HG03139 (cell line): ENCODE measurements around the gene DCN.

ENCODE experiments used
- ATAC-seq: cut with Tn5 transposase; IDR thresholded peaks from one replicate; pipeline ENCODE4 v1.9.1; 2021; ENCODE audit not compliant: unreplicated experiment

DCN gene

DNA sequence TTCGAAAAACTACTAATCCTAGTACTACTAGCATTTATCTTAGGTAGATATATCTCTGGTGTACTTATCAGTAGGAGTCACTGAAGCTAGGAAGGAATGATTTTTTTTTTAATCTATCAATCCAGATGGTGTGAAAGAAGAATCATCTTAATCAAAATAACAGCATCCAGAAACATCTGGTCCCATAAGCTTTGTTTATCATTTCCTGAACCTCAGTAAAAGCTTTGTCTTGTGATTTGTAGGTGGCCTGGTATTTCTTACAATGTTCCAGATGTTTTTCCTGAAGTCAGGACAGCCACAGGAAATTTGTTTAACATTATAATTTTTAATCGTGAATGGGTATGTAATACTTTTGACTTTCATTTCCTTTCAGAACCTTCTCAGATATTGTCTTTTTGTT lies 43.3 kb downstream of the DCN start:
- ATAC-seq, result no peak

DNA sequence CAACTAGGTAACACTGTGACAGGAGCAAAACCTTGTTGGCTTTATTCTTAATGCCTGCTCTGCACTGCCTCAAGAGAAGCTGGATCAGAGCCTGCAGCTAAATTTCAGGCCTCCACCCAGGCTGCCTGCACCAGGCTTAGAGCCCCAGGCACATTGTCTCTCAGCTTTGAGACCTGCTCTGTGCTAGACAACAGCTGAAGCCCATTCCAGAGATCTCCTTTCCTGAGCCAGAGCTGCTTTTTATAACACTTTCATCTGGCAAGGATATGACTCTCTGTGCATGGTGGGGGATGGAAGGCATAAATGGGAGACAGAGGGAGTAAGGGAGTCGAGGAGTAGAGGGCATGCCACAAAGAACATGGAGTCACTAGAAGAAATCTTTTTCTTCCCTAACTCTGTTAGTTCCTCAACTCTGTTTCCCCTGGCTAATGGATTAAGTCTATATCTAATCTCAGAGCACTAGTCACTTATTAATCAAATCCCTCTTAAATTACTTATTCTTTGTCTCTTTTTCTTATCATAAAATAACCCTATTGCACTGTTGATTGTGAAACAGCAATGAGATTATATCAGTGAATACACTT lies 44.2 kb downstream of the DCN start:
- ATAC-seq, result no peak

DNA sequence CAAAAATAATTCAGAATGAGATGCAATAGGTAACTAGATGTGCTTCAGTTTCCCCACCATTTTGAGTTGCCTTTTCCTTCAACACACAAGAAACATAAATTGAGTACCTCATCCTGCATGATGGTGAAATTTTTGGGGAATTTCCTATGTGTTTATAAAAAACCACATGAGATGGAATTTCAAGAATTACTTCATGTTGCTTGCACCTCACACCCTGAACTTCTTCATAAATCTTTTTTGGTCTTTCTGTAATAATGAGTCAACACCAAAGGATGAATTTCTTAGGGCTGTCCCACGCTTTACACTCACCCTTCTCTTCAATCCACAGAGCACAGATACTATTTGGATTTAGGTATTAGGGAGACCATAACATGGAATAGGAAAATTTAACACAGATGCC lies 48.7 kb downstream of the DCN start:
- ATAC-seq, result no peak

DNA sequence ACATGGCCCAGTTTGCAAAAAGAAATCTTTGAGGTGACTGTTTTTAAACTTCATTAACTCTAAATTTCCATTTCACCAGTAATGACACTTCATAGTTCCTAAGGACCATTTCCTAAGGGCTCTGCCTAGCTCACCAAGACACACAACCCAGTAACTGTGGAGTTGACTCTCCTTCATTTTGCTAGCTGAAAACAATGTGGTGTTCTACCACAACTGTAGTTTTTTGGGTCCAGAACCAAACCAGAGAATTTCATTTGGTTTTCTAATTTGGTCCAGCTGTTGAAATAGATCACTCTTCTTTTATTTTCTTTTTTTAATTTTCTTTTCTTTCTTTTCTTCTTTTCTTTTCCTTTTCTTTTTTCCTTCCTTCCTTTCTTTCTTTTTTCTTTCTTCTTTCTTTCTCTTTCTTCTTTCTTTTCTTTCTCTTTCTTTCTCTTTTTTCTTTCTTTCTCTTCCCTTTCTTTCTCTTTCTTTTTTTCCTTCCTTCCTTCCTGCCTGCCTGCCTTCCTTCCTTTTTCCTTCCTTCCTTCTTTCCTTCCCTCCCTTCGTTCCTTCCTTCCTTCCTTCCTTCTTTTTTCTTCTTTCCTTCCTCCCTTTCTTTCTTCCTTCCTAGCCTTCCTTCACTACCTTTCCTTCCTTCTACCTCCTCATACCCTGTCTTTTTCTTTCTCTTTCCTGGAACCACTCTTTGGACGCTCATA lies 52.8 kb downstream of the DCN start:
- no peak for ATAC-seq

DNA sequence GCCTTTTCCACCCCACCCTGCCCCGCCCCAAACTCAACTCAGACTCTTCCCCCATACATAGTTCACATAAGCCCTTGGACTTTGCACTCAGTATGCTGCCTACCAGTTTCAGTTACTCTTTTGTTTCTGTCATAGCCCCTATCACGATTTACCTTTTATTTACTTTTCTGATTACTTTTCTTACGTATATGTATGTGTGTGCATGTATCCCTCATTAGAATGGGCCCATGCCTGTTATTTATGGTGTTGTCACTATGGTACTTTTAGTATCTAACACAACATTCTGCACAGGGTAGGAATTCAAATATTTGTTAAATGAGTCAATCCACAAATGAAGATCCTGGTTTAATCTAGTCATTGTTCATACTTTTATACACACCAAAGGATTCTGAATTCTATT lies 54.9 kb downstream of the DCN start:
- ATAC-seq, result no peak

DNA sequence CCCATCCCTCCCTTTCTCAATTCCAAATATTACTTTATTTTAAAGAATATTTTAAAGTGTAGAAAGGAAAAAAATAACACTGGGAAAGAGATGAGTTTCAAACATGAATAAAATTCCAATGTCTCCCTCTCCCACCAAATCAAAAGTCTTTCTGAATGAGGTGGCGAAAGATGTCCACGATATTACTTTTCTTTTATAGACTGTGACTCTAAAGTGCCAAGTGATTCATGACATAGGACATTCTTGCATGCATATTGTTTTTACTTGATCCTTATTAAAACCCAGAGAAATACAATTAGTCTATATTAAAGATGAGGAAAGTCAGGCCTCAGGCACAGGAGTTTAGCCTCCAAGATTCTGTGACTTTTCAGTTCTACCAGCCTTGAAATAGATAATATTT lies 55.3 kb downstream of the DCN start:
- no peak for ATAC-seq

DNA sequence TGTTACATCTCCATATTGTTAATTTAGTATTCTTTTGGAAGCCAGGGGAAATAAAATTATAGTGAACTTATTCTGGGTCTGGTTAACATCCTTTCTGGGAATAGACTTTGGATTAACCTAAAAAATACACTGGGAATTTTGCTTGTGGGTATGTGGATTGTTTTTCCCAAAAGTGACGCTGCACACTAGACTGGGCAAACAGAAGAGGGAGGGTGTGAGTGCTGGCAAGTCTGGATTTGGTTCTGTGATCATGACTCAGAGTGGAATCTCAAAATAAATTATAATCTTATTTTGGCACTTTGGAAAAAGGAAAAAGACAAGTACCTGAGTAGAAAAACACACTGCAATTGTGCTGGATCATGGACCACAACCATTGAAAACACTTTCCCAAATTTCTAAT lies 56.1 kb downstream of the DCN start:
- ATAC-seq, result no peak

DNA sequence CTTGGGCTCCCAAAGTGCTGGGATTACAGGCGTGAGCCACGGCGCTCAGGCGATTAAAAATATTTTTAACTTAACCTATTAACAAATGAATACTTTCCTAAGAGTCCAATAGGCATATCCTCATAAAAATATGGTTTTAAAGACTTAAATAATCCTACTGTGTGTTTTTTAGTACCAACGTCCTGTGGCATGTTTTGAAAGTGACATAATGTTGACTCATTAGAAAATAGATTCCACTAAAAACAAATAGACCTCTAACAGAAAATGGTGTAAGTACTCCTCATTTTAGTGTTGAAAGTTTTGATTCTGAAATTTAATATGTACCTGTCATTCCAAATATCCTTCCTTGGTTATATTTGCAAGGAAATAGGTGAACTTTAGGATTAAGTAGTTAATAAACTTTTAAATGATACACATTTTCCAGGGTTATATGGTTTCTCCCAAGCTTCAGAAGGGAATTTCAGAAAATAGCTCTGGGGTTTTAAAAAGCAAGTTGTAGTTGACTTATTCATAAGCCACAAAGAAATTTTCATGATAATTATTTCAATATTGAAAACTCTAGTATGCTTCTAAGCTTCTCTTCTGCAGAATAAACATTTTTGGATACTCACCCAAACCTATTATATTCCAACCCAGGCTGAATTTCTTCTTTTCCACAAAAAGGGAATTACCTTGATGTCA lies 59.2 kb downstream of the DCN start:
- ATAC-seq, result no peak

DNA sequence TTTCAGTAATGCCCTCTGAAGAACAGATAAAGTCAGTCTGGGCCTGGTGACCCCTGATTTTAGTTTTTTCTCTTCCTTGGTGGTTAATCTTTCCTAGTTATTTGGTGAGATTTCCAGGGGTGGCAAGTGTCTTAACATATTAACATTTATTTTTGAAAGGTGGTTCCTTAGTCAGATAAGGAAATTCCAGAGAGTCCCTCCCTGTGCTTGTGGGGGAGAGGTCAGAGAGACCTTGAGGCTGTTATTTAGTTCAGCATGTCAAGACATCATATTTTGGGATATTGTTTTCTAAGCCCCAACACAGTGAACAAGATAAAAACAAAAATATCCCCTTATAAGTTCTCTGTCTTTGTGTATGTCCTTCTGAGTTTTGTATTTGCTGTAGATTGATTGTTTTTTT lies 61.8 kb downstream of the DCN start:
- no peak for ATAC-seq

DNA sequence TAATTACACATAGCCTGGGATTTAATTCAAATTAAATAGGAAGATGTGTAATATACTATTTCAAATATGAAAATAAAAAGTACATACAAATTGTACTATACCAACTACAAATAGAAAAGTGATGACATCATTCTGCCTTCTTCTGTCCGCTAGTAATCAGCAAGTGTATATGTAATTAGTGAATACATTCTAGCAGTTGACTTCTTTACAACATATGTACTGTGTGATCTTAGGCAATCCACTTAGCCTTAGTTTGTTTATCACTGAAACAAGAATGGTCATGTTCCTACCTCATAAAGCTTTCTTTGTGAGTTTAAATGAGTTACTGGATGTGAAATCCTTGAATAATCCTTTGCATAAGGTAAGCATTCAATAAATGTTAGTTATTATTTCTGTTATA lies 63.5 kb downstream of the DCN start:
- ATAC-seq, result no peak

DNA sequence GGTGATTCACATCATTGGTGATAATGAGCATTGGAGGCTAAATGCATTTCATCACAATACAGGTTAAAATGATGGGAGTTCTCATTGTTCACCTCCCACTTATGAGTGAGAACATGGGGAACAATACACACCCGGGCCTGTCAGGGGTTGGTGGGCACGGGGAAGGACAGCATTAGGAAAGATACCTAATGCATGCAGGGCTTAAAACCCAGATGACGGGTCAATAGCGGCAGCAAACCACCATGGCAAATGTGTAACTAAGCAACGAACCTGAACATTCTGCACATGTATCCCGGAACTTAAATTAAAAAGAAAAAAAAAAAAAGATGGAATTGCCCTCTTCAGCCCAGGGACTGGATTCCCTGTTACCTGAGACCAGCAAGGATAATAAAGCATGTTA lies 69.0 kb downstream of the DCN start:
- no peak for ATAC-seq

DNA sequence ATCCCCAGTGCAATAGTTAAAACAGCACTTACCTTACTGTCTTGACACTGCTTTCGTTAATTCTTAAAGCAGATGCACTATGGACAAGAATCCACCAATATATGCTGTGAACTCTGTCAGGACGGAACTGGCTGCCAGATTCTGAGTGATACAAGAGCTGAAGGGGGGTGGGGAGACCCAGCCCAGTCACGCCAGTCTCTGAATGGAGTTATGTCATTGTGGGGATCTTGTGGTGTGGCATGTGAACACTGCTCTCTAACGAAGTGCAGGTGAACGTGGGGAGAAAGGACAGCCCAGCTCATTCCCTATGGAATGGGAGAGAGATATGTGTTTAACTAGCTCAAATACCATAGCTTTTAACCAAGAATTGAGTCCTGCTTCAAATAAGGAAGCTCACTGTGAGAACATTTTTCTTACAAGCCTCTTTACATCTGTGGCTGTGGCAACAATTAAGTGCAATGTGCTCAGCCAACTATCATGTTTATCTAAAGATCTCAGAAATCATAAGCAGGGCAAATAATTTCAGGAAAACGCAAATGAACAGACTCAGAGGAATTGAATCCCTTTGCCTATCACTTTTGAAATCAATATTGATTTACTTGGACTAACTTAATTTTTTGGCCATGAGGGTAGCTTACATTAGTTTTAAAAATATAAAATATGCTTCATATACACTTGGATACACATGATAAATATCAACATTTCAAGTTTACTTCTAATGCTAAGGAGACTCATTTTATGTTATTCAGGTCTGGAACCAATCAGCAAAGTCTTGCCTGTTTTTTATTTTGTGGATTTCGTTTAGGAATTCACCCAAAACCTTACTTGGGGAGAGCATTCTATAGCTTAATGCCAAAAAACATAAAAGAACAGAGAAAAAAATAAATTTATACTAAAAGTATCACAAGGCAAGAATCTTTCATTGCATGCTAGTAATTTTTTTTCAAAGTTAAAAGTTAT lies 71.0 kb downstream of the DCN start, which contains the start of gene LUM:
TSS of gene LUM (minus strand) at position 129 of the 960 bp plus-strand sequence. CDS start 2,515 bp downstream, outside the sequence.
- ATAC-seq, result no peak

DNA sequence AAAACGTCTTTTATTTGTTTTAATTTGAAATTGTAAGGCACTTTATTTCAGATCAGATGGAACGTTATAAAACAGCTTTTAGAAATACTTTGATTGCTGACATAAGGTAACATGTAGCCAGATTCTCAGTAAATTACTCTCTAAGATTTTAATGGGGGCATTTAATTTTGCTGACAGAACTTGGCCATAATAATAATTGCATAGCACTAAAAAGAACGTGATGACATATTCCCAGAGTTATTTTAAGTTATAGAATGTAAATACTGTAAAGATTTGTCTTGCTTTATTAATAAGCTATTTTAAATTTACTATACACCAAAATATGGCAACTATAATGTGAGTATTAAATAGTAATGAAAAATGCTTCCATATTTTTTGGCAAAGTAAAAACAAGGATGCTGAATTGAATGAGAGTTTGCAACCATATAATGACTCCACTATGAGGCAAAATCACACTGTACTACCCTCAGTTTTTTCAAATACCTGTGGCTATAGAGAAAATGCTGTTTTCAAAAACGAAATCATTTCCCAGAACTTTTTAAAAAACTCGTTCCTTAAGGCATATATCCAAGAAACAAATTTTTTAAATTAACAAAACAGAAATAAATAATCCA lies 72.2 kb downstream of the DCN start:
- ATAC-seq, result no peak

DNA sequence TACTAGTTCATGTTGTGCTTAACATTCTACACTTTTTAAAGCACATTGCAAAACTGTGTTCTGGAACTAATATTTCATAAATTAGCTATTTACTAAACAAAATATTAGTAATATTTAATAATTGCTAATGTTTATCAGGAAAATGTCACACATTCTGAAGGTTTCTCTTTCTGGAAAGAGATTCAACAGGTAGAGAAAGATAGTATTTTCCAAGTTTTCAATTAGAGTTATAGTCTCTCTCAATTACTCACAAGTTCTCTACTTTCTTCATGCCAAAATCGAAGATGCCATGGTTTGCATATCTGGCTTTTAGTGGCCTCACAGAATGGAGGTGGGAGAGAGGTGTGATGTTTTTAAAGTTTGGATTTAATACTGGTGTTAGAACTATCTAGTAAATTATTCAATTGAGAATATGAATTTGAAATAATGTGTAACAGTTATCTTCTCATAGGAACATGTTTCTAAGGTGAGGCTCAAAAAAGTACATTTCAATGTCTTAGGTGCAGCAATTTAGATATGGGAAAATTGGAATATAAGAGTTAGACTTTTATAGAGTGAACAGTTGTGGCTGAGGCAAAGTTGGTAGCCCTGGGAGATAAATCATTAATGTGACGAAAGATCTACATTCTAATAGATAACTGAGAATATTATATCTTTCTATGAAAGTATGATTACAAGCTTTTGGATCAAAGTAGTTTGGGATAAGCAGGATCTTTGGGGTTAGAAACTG lies 72.9 kb downstream of the DCN start:
- ATAC-seq, result no peak

DNA sequence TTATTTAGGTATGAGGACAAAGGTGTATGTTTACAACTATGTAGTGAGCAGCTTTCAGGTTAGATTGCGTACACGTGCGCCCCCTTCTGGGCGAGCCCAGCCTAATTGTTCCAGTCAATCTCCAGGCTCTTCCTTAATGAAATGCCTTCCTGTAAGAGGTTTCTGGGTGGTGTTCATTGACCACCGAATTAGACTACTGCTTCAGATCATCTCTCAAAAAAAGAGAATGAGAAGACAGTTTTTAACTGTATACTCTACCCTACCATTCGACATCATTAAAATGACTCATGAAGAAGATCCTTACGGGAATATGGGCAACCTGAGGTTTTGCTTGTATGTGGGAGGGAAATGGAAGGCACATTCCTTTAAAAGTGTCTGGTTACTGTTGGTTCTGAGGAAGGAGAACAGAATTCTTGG lies 73.5 kb downstream of the DCN start:
- peak; percentile 79 for ATAC-seq

DNA sequence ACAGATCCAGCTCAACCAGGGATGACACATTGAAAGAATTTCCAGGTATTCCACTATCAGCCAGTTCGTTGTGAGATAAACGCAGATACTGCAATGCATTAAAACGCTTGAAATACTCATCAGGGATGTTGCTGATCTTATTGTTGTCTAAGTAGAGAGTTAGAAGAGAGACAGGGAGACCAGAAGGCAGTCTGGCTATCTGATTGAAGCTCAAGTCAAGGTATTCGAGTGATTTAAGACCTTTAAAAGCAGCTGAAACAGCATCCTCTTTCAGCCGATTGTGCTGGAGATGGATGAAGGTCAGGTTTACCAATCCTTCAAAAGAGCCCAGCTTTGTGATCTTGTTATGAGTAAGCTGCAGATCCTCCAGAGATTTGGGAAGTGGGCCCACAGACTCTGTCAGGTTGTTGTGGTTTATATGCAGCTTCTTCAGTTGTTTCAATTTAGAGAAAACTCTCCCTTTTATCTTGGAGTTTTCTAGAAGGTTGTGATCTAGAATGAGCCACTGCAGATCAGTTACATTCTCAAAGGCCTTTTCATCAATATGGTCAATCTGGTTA lies 74.3 kb downstream of the DCN start:
- no peak for ATAC-seq

DNA sequence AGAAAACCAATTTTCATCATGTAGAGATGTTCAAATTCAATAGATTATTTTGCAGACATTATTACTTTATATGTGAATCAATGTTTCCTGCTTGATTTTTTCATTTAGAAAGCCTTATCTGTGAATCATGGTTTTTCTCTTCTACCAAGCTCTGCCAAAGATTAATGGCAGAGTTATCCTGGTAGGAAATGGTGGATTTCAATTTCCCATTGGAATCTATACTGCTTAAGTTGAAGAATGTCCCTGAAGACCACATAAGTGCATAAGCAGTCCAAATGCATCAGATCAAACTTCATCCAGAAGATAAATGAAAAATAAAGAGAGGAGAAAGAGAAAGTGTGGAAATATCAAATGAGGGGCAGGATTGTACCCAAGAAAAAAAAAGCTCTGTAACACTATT lies 76.3 kb downstream of the DCN start:
- no peak for ATAC-seq

DNA sequence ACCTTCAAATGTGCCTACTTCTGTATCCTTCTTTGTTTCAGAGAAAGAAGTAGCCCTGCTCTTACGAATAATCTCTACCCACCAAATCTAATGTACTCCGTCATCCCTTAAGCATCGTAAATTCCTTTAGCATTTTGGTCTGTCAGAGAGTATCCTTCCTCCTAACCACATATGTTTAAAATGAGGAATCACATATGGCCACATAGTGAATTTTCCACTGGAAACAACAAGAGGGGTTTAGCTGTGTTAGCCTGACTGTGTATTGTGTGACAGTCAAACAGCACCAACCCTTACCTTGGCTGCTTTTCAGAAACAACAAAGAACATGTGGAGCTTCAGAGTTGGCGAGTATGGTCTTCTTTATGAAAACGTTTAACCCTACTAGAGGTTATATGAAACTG lies 76.8 kb downstream of the DCN start:
- no peak for ATAC-seq

DNA sequence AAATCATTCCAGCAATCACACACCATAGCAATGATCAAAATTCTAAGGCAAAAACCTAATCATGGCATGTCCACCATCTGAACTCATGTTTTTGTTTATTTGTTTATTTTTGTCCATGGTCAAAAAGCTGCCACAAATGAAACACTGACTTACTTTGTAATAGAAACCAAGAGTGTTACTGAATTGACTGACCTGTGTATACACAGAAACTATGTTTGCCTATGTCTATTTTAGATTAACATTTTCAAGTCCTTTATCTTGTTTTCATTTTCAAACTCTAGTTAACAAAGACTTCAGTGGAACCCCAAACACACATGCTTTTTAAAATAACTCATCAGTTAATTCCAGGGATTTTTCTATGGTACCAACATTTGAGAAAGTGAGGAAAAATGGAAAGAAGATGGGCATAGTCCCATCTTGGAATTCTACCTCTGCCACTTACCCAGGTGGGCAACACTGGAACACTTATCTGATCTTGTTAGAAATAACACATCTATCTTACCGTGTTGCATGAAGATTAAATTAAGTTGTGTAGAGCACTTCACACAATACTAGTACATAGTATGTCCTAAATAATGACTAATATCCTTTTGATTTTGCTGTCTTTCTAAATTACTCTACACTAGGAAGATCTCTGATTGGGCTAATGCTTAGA lies 77.7 kb downstream of the DCN start:
- peak; percentile 39 for ATAC-seq
